Heart left ventricle (tissue), 16 donors: Measurements from ENCODE around the gene KNSTRN. TPM values are rescaled to one million over a fixed set of nuclear protein-coding genes. Genes with fewer than 3 reads are reported as not detected.
A peak's percentile ranks its signal among the peaks of the same experiment; 100 is the strongest.

ENCODE experiments used
- ATAC-seq, 4 donors: fragments of 200-7000 bp; cut with Tn5 transposase; one replicate each; pipeline ENCODE4 v1.9.1; 2020 to 2022; ENCODE audit warnings: moderate library complexity in 4 of 4, mild to moderate bottlenecking in 3 of 4, moderate number of reproducible peaks in 1 of 4
- DNase-seq, 5 donors: peaks; one replicate each; pipeline ENCODE4 v3.0.0-alpha.2; 2020
- H3K27ac ChIP-seq, 12 donors: fragments of 200-600 bp; sonication (generic) in 4 of 12; one replicate each; pipeline versions ENCODE4 v1.5.0 to v1.8.0; 2016 to 2022; ENCODE audit warnings: mild to moderate bottlenecking in 2 of 12
- H3K27me3 ChIP-seq, 9 donors: fragments of 200-600 bp; sonication (generic) in 2 of 9; one replicate each; pipeline versions ENCODE4 v1.5.1 to v1.8.0; 2016 to 2022; ENCODE audit warnings: mild to moderate bottlenecking in 3 of 9
- H3K36me3 ChIP-seq, 9 donors: fragments of 200-600 bp; sonication (generic) in 2 of 9; one replicate each; pipeline versions ENCODE4 v1.5.0 to v1.8.0; 2018 to 2022; ENCODE audit warnings: mild to moderate bottlenecking in 2 of 9
- H3K4me1 ChIP-seq, 12 donors: fragments of 200-600 bp; sonication (generic) in 4 of 12; one replicate each; pipeline versions ENCODE4 v1.5.0 to v1.8.0; 2016 to 2022; ENCODE audit warnings: mild to moderate bottlenecking in 3 of 12
- H3K4me3 ChIP-seq, 12 donors: fragments of 200-600 bp; sonication (generic) in 4 of 12; one replicate each; pipeline versions ENCODE4 v1.5.0 to v1.8.0; 2017 to 2022; ENCODE audit warnings: mild to moderate bottlenecking in 9 of 12, moderate library complexity in 4 of 12
- H3K9me3 ChIP-seq, 12 donors: fragments of 200-600 bp; sonication (generic) in 4 of 12; one replicate each; pipeline versions ENCODE4 v1.5.0 to v1.8.0; 2016 to 2022; ENCODE audit warnings: mild to moderate bottlenecking in 1 of 12
- POLR2A ChIP-seq, 2 donors: fragments of 450-650 bp; IDR thresholded peaks; one replicate each; pipeline ENCODE4 v1.6.1; 2017; ENCODE audit warnings: antibody characterized with exemption in 2 of 2, mild to moderate bottlenecking in 2 of 2, moderate library complexity in 2 of 2
- WGBS, 4 donors: extraction: QIAGEN DNeasy Blood & Tissue Kit in 2 of 4; methylation state at CpG; one replicate each; pipeline versions ENCODE4 v1.1.5 to v1.1.7; 2013 to 2018; 5-methylcytosine and 5-hydroxymethylcytosine counted together
- intact Hi-C, 10 donors: fragments of 100-400 bp; cut with DNase I; formaldehyde crosslinking; loops; one replicate each; pipeline versions ENCODE4 v1.11.1 to v1.14.2; 2022
- polyA plus RNA-seq, 2 donors: library from polyadenylated mRNA; stranded (reverse); fragments of 200-250 nt; gene quantifications; one replicate each; pipeline ENCODE4 v1.2.3, GENCODE V29; 2013
- total RNA-seq, 9 donors: library from RNA; depleted of rRNA in 2 of 9; stranded (reverse); fragments of >200 nt in 2 of 9; fragmentation: NEBNext Ultra II Directional in 3 of 9; extraction: Animal tissue kit (Norgen Biotek cat#: 25700) in 3 of 9; gene quantifications; one replicate each; pipeline versions ENCODE4 v1.1.0 to v1.2.4, GENCODE V29; 2016 to 2023
- TF ChIP-seq, protein P1 (sequence below), 12 donors: fragments of 200-600 bp; sonication (generic) in 4 of 12; IDR thresholded peaks; one replicate each; pipeline versions ENCODE4 v1.5.0 to v1.8.0; 2018 to 2022; ENCODE audit warnings: antibody characterized with exemption in 12 of 12, mild to moderate bottlenecking in 5 of 12
- donor health status: ischemic (EF 13 %, LVEDD 7.1; RV severe dilation, severe dysfunction).
- donor health status: healthy with polysubstance abuse.
- donor health status: DM: no; HTN: yes; CAD: no.
- donor health status: DM: no; HTN: no; CAD: no.
- donor health status: ischemic (EF 25% LVEDD 6.9; RV normal size, moderate dysfunction).
- donor health status: ischemic (EF 25% LVEDD 5.7; RV mildly dilated, moderate dysfunction).
- donor health status: healthy.
- donor health status: DM: yes; HTN: yes; CAD: no.
- donor health status: ischemic (EF 35%, LVEDD 5.7; RV mildly dilated, moderate dysfunction).
- donor health status: nonischemic (EF 11% LVEDD 7.7; RV severe dilation, severe dysfunction).
- donor health status: DM: yes; HTN: yes; CAD: no.
- donor health status: PGD.
- donor health status: ischemic (EF 29% LVEDD 5.4; RV normal size, mild dysfunction).
- donor health status: nonischemic (EF 23%, LVEDD 6.1; RV moderate dilation, normal function).

The KNSTRN gene
- total and polyA plus RNA-seq, 11 donors, result 8.0 to 20.1 (median 9.9) TPM

DNA sequence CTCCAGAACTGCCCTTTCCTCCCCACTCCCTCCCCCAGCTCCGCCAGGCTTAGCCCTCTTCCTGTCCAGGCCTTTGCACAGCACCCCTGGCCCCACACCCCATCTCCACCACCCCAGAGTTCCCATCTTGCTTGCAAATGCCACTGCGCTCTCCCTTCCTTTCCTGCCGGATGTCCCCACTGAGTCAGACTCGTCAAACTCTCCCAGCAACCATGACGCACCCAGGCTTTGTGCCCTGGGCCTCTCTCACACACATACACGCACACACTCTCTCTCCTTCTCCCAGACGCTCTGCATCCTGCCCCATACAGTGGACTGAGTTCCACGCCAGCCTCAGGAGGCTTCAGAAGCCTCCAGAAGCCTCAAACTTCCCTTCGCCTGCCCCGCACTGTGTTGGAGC lies 39.0 kb upstream of the KNSTRN start:
- peaks cover 17 to 66% (median 52%) of the 10 kb centered on the region in 12 donors for H3K4me1 ChIP-seq

DNA sequence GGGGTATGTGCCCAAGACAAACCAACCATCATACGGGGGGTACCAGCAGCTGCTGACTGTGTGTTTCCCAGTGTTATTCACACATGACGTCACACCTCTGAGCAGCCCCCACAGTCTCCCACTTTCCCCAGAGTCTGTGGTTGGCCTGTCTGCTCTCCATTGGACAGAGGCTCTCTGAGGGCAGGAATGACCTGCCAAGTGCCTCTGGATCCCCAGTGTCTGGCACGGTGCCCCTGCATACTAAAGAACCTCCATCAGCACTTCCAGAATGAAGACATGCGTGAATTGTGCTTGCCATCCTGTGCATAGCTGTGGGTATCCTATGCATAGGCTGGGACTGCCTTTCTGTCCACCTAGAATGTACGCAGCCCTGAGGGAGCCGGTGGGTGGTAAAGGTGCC lies 38.3 kb upstream of the KNSTRN start:
- no peaks in the 10 kb centered on the region for H3K9me3 ChIP-seq
- H3K4me1 ChIP-seq, result peaks cover 14 to 63% (median 46%) of the 10 kb centered on the region in 12 donors
- WGBS, 4 donors, result 49 to 56% (median 51%) methylated on average over 3 to 6 of the region's 6 CpGs
- intact Hi-C loops, result loop anchor here in 7 of 10 donors (1.0 to 5.0 kb wide), 3 partner anchors 77 to 78 kb away; no protein-coding TSS in a partner anchor
- no peaks in the 10 kb centered on the region for H3K27me3 ChIP-seq
- DNase-seq, result no peak
- TF ChIP-seq POLR2A (IDR thresholded peaks at IDR 0.05), result no peak
- TF ChIP-seq, protein P1, sequence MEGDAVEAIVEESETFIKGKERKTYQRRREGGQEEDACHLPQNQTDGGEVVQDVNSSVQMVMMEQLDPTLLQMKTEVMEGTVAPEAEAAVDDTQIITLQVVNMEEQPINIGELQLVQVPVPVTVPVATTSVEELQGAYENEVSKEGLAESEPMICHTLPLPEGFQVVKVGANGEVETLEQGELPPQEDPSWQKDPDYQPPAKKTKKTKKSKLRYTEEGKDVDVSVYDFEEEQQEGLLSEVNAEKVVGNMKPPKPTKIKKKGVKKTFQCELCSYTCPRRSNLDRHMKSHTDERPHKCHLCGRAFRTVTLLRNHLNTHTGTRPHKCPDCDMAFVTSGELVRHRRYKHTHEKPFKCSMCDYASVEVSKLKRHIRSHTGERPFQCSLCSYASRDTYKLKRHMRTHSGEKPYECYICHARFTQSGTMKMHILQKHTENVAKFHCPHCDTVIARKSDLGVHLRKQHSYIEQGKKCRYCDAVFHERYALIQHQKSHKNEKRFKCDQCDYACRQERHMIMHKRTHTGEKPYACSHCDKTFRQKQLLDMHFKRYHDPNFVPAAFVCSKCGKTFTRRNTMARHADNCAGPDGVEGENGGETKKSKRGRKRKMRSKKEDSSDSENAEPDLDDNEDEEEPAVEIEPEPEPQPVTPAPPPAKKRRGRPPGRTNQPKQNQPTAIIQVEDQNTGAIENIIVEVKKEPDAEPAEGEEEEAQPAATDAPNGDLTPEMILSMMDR (IDR thresholded peaks at IDR 0.05), result no peak
- no peak overlapping the region for H3K4me3 ChIP-seq
- H3K36me3 ChIP-seq, result no peaks in the 10 kb centered on the region
- peak overlapping the region in 11 of 12 donors; percentile 62 to 100 (median 96) for H3K27ac ChIP-seq
- ATAC-seq, result no peak

More for the DNA sequence above, 39.0 kb upstream of the KNSTRN start:
- H3K27me3 ChIP-seq, result no peaks in the 10 kb centered on the region
- H3K36me3 ChIP-seq, result no peaks in the 10 kb centered on the region
- H3K9me3 ChIP-seq, result no peaks in the 10 kb centered on the region
- WGBS, 4 donors, result 65 to 73% (median 68%) methylated on average over 10 of the region's 10 CpGs
- ATAC-seq (peak in 2 of 4 donors; percentile 0 to 47), DNase-seq (peak in 4 of 5 donors; percentile 62 to 72 (median 66))
- TF ChIP-seq, protein P1 (IDR thresholded peaks at IDR 0.05), result no peak
- peak in 1 of 2 donors; percentile 28 for TF ChIP-seq POLR2A (IDR thresholded peaks at IDR 0.05)
- H3K27ac ChIP-seq, result peak overlapping the region; percentile 26 to 100 (median 96)
- H3K4me3 ChIP-seq, result no peak overlapping the region
- intact Hi-C loops, result loop anchor here in 5 of 10 donors (5.0 kb wide), 1 partner anchor 79 kb away; no protein-coding TSS in a partner anchor

DNA sequence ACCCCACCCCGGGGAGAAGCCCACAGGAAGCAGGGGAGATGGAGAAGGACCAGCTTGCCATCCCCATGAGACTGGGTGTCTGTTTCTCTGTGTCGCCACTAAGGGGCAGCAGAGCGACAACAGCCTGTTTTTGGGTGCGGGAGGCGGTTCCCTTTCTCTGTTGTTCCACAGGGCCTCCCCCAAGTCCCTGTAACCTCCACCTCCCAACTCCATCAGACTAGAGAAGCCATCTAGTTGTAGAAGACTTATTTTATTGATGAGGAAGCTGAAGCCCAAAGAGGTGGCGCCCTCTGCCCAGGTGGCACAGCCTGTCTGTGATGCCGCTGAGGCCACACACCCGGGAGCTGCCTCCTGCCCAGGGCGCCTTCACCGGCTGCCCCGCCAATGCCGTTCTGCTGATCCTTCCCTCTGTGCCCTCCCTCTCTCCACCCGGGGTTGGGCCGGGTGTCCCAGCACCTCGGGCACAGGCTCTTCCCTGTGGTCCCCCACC lies 37.8 kb upstream of the KNSTRN start:
- ATAC-seq (no peak), DNase-seq (peak in 3 of 5 donors; percentile 61 to 84 (median 66))
- H3K27ac ChIP-seq, result peak overlapping the region in 2 of 12 donors; percentile 80 to 96
- no peak overlapping the region for H3K4me3 ChIP-seq
- WGBS, 4 donors, result 42 to 60% (median 48%) methylated on average over 14 to 15 of the region's 15 CpGs
- H3K36me3 ChIP-seq, result no peaks in the 10 kb centered on the region
- peaks cover 14 to 58% (median 41%) of the 10 kb centered on the region in 12 donors for H3K4me1 ChIP-seq
- TF ChIP-seq POLR2A (IDR thresholded peaks at IDR 0.05), result no peak
- TF ChIP-seq, protein P1 (IDR thresholded peaks at IDR 0.05), result peak; percentile 58 to 85 (median 77)
- H3K9me3 ChIP-seq, result no peaks in the 10 kb centered on the region
- intact Hi-C loops, result loop anchor here in 7 of 10 donors (1.0 to 5.0 kb wide), 3 partner anchors 76 to 78 kb away; no protein-coding TSS in a partner anchor
- H3K27me3 ChIP-seq, result no peaks in the 10 kb centered on the region

DNA sequence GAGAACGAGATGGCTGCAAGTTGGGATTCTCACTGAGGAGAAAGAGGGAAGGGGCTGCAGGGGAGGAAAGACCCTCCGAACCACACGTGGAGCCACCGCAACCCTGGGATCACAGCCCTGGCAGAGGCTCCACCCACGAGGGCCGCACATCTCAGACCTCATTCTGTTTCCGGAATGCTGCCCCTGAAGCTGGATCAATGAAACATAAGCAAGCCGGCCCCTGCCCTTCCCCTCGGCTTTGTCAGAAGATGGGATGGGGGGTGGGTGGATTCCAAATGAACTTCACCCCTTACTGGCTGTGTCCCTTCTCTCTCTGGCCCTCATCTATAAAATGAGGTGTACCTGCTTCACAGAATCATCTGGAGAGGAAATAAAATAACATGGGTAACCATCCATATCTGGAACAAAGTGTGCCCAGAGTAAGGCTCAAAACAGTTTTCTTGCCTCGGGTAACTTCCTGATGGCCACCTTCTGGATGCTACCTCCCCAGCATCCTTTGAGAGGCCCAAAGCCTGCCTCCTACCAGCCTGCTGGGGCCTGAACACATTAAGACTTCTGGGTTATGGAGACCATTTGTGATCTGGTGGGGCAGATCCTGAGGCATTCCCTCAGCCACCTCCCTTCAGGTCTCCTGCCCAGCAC lies 37.2 kb upstream of the KNSTRN start:
- 69 to 82% (median 76%) methylated on average over 10 of the region's 10 CpGs for WGBS, 4 donors
- Histone ChIP-seq H3K4me1 (peaks cover 14 to 51% (median 34%) of the 10 kb centered on the region in 12 donors), H3K4me3 (no peak overlapping the region), H3K27ac (no peak overlapping the region), H3K36me3 (no peaks in the 10 kb centered on the region), H3K27me3 (no peaks in the 10 kb centered on the region), H3K9me3 (no peaks in the 10 kb centered on the region)
- intact Hi-C loops, result loop anchor here in 1 of 10 donors (2.0 kb wide), 1 partner anchor 75 kb away; no protein-coding TSS in a partner anchor
- DNase-seq (no peak), ATAC-seq (no peak)
- no peak for TF ChIP-seq POLR2A (IDR thresholded peaks at IDR 0.05)
- TF ChIP-seq, protein P1 (IDR thresholded peaks at IDR 0.05), result no peak
